ENCODE results near the gene GJA1.

DNA sequence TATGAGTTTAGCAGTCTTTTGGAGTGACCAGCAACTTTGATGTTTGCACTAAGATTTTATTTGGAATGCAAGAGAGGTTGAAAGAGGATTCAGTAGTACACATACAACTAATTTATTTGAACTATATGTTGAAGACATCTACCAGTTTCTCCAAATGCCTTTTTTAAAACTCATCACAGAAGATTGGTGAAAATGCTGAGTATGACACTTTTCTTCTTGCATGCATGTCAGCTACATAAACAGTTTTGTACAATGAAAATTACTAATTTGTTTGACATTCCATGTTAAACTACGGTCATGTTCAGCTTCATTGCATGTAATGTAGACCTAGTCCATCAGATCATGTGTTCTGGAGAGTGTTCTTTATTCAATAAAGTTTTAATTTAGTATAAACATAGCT lies 13.9 kb downstream of the GJA1 start:
- TF ChIP-seq POLR2A (IDR thresholded peaks at IDR 0.05) (no peak), EP300 (IDR thresholded peaks at IDR 0.05) (no peak)
